ENCODE data around the gene FREY1. TPM values are rescaled to one million over a fixed set of nuclear protein-coding genes. Genes with fewer than 3 reads are reported as not detected.

The FREY1 gene
- total RNA-seq, 2 donors from 2014 or later: 0.55 to 0.82 TPM

DNA sequence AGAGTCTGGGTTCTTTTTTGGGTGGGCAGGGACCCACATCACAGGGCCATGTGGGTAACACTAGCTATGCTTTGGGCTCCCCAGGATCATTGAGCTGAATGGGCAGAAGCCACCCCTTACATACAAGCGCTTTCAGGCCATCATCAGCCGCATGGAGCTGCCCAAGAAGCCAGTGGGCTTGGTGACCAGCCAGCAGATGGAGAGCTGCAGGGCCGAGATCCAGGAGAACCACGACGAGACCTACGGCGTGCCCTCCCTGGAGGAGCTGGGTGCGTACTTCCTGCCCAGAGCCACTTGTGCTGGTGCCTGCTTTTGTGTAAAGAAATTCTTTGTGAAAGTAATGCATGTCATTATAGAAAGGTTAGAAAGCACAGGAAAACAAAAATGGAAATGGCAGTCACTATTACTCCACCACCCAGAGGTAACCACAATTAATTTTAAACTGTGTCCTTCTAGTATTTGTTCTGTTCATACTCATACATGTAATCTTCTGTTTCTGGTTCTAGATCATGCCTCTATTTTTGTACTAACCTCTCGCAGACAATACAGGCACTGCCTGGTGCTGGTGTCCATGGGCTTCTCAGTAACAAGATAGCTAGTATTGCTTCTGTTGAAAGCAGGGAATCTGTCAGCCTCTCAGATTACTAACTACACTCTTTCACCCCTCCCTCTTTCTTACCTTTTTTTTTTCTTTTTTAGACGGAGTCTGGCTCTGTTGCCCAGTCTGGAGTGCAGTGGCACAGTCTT, 46.1 kb downstream of the FREY1 start:
- Histone ChIP-seq H3K27ac (peak overlapping the region; percentile 81 to 88), H3K9me3 (no peaks in the 10 kb centered on the region), H3K36me3 (peaks cover 82% of the 10 kb centered on the region), H3K27me3 (no peaks in the 10 kb centered on the region), H3K4me1 (peaks cover 0 to 61% of the 10 kb centered on the region in 2 donors), H3K4me3 (no peak overlapping the region)
- TF ChIP-seq, protein P1, sequence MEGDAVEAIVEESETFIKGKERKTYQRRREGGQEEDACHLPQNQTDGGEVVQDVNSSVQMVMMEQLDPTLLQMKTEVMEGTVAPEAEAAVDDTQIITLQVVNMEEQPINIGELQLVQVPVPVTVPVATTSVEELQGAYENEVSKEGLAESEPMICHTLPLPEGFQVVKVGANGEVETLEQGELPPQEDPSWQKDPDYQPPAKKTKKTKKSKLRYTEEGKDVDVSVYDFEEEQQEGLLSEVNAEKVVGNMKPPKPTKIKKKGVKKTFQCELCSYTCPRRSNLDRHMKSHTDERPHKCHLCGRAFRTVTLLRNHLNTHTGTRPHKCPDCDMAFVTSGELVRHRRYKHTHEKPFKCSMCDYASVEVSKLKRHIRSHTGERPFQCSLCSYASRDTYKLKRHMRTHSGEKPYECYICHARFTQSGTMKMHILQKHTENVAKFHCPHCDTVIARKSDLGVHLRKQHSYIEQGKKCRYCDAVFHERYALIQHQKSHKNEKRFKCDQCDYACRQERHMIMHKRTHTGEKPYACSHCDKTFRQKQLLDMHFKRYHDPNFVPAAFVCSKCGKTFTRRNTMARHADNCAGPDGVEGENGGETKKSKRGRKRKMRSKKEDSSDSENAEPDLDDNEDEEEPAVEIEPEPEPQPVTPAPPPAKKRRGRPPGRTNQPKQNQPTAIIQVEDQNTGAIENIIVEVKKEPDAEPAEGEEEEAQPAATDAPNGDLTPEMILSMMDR (IDR thresholded peaks at IDR 0.05): no peak
- DNase-seq (ENCODE audit: low spot score): no peak

- peak overlapping the region; percentile 81 to 88 for H3K27ac ChIP-seq
- no peaks in the 10 kb centered on the region for H3K9me3 ChIP-seq
- H3K4me3 ChIP-seq: no peak overlapping the region
- no peaks in the 10 kb centered on the region for H3K27me3 ChIP-seq
- TF ChIP-seq, protein P1 (IDR thresholded peaks at IDR 0.05): no peak
- DNase-seq (ENCODE audit: low spot score): no peak
- peaks cover 0 to 67% of the 10 kb centered on the region in 2 donors for H3K4me1 ChIP-seq
- H3K36me3 ChIP-seq: peaks cover 78% of the 10 kb centered on the region
Measured at GRCh38 chr11:45860348-45860747, 46.7 kb downstream of the FREY1 start.

- Histone ChIP-seq H3K4me1 (peaks cover 0 to 74% of the 10 kb centered on the region in 2 donors), H3K36me3 (peaks cover 72% of the 10 kb centered on the region), H3K9me3 (no peaks in the 10 kb centered on the region), H3K27ac (peak overlapping the region; percentile 81 to 88), H3K4me3 (no peak overlapping the region), H3K27me3 (no peaks in the 10 kb centered on the region)
- TF ChIP-seq, protein P1 (IDR thresholded peaks at IDR 0.05): no peak
- peak; percentile 94 for DNase-seq (ENCODE audit: low spot score)
Measured at GRCh38 chr11:45859661-45860140, 47.4 kb downstream of the FREY1 start.

- DNase-seq (ENCODE audit: low spot score): no peak
- Histone ChIP-seq H3K36me3 (peaks cover 64% of the 10 kb centered on the region), H3K9me3 (no peaks in the 10 kb centered on the region), H3K27me3 (no peaks in the 10 kb centered on the region), H3K4me1 (peaks cover 0 to 82% of the 10 kb centered on the region in 2 donors), H3K4me3 (no peak overlapping the region), H3K27ac (peak overlapping the region; percentile 81 to 88)
- TF ChIP-seq, protein P1 (IDR thresholded peaks at IDR 0.05): no peak
Measured at GRCh38 chr11:45858751-45859398, 48.2 kb downstream of the FREY1 start.

DNA sequence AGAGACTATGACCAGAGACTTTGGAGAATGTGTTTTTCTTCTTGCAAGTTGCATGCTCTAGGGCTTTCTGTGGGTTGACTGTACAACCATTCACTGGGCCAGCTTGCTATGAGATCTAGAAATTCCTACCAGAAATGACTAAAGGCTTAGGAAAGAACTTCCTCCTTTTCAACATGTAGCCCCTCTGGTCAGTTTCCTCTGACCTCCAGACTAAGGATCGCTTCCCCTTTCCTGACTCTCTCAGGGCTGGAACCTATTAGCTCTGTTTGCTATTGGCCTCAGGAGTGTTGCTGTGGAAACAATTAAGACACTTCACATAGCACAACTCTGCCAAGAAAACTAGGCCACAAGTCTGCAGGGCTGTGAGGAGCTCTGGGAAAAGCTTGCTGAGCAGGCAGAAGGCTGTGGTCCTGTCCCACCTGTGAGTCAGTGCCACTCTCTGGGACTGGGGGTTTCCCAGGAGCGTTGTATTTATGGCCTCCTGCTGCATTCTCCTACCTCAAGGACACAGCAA, 49.1 kb downstream of the FREY1 start:
- no peak overlapping the region for H3K4me3 ChIP-seq
- H3K27me3 ChIP-seq: no peaks in the 10 kb centered on the region
- H3K9me3 ChIP-seq: no peaks in the 10 kb centered on the region
- peak overlapping the region; percentile 81 to 88 for H3K27ac ChIP-seq
- peaks cover 55% of the 10 kb centered on the region for H3K36me3 ChIP-seq
- H3K4me1 ChIP-seq: peaks cover 0 to 90% of the 10 kb centered on the region in 2 donors
- TF ChIP-seq, protein P1 (IDR thresholded peaks at IDR 0.05): no peak
- peak; percentile 76 for DNase-seq (ENCODE audit: low spot score)

Other genes starting within 250 kb of the FREY1 start
- 1 to 10 TPM; 2.7 to 5.4 TPM for gene CHST1, start 241.6 kb downstream of the FREY1 start, total RNA-seq
- 10 to 100 TPM in 1 of 2 donors, 1 to 10 TPM in 1; 5.2 to 11.6 TPM for gene SLC35C1, start 102.1 kb downstream of the FREY1 start, total RNA-seq
- gene CRY2, start 59.8 kb downstream of the FREY1 start, total RNA-seq: 10 to 100 TPM; 43.0 to 62.9 TPM
- 1 to 10 TPM; 7.3 to 8.9 TPM for gene MAPK8IP1, start 21.6 kb downstream of the FREY1 start, total RNA-seq
- gene PEX16, start 10.6 kb upstream of the FREY1 start, total RNA-seq: 10 to 100 TPM; 12.9 to 17.4 TPM
- gene LARGE2, start 15.4 kb upstream of the FREY1 start, total RNA-seq: under 1 TPM in 1 of 2 donors, not detected in 1; 0.51 TPM
- 10 to 100 TPM; 27.6 to 35.5 TPM for gene PHF21A, start 214.2 kb upstream of the FREY1 start, total RNA-seq